HEK293 (cell line): ENCODE results near the gene ATP6V0B.

ENCODE experiments used
- HOXD13 ChIP-seq: sonication (generic); formaldehyde crosslinking; IDR thresholded peaks from 2 replicates; pipeline ENCODE4 v1.8.0; 2022; ENCODE audit warnings: missing genetic modification reagents, borderline replicate concordance
- KLF10 ChIP-seq: fragments of 450-650 bp; IDR thresholded peaks from 2 replicates; pipeline ENCODE4 v1.5.1; 2018; ENCODE audit warnings: missing biosample characterization, mild to moderate bottlenecking, missing genetic modification characterization
- KLF8 ChIP-seq: fragments of 450-650 bp; formaldehyde crosslinking; IDR thresholded peaks from 2 replicates; pipeline ENCODE4 v1.5.1; 2016; ENCODE audit warnings: missing biosample characterization, missing genetic modification characterization
- OSR2 ChIP-seq: fragments of 450-650 bp; formaldehyde crosslinking; IDR thresholded peaks from 2 replicates; pipeline ENCODE4 v1.5.1; 2016; ENCODE audit warnings: missing biosample characterization, missing genetic modification characterization
- TCF7L2 ChIP-seq: IDR thresholded peaks from 2 replicates; pipeline ENCODE4 v1.6.1; 2011; ENCODE audit warnings: low read depth, mild to moderate bottlenecking, inconsistent platforms, low read length, moderate library complexity, borderline replicate concordance
- ZBTB21 ChIP-seq: fragments of 450-650 bp; formaldehyde crosslinking; IDR thresholded peaks from 2 replicates; pipeline ENCODE4 v1.5.1; 2017; ENCODE audit warnings: missing biosample characterization, missing genetic modification characterization
- ZFHX2 ChIP-seq: fragments of 450-650 bp; formaldehyde crosslinking; conservative IDR thresholded peaks from 2 replicates; pipeline ENCODE4 v1.5.1; 2016; ENCODE audit warnings: missing biosample characterization, missing genetic modification characterization
- ZFP69B ChIP-seq: fragments of 450-650 bp; formaldehyde crosslinking; IDR thresholded peaks from 2 replicates; pipeline ENCODE4 v1.5.1; 2016; ENCODE audit warnings: missing biosample characterization, missing genetic modification characterization
- ZNF133 ChIP-seq: fragments of 450-650 bp; formaldehyde crosslinking; IDR thresholded peaks from 2 replicates; pipeline ENCODE4 v1.5.1; 2016; ENCODE audit warnings: missing biosample characterization, missing genetic modification characterization
- ZNF138 ChIP-seq: fragments of 450-650 bp; formaldehyde crosslinking; IDR thresholded peaks from 2 replicates; pipeline ENCODE4 v1.5.1; 2016; ENCODE audit warnings: missing biosample characterization, missing genetic modification characterization, borderline replicate concordance
- ZNF169 ChIP-seq: fragments of 450-650 bp; formaldehyde crosslinking; IDR thresholded peaks from 2 replicates; pipeline ENCODE4 v1.5.1; 2016; ENCODE audit warnings: missing biosample characterization, missing genetic modification characterization
- ZNF19 ChIP-seq: fragments of 450-650 bp; formaldehyde crosslinking; IDR thresholded peaks from 2 replicates; pipeline ENCODE4; 2016; ENCODE audit warnings: missing biosample characterization, missing genetic modification characterization, low read depth
- ZNF214 ChIP-seq: fragments of 450-650 bp; formaldehyde crosslinking; IDR thresholded peaks from 2 replicates; pipeline ENCODE4 v1.5.1; 2017; ENCODE audit warnings: missing biosample characterization, mild to moderate bottlenecking, missing genetic modification characterization, borderline replicate concordance
- ZNF658 ChIP-seq: fragments of 450-650 bp; formaldehyde crosslinking; IDR thresholded peaks from 2 replicates; pipeline ENCODE4; 2016; ENCODE audit warnings: missing biosample characterization, missing genetic modification characterization
- ZNF76 ChIP-seq: fragments of 450-650 bp; formaldehyde crosslinking; IDR thresholded peaks from 2 replicates; pipeline ENCODE4; 2016; ENCODE audit warnings: low read depth, missing biosample characterization, missing genetic modification characterization, borderline replicate concordance
- ZNF843 ChIP-seq: fragments of 450-650 bp; formaldehyde crosslinking; IDR thresholded peaks from 2 replicates; pipeline ENCODE4 v1.5.1; 2016; ENCODE audit warnings: missing biosample characterization, missing genetic modification characterization
- TF ChIP-seq, protein P1 (sequence below): fragments of 450-650 bp; formaldehyde crosslinking; IDR thresholded peaks from 2 replicates; pipeline ENCODE4 v1.5.1; 2016; ENCODE audit warnings: missing biosample characterization, missing genetic modification characterization
- TF ChIP-seq, protein P2 (sequence below): fragments of 450-650 bp; formaldehyde crosslinking; IDR thresholded peaks from 2 replicates; pipeline ENCODE4 v1.5.1; 2016; ENCODE audit warnings: missing biosample characterization, missing genetic modification characterization
- TF ChIP-seq, protein P3 (sequence below): fragments of 450-650 bp; formaldehyde crosslinking; IDR thresholded peaks from 2 replicates; pipeline ENCODE4 v1.5.1; 2016; ENCODE audit warnings: missing biosample characterization, missing genetic modification characterization
- TF ChIP-seq, protein P4 (sequence below): fragments of 450-650 bp; formaldehyde crosslinking; IDR thresholded peaks from 2 replicates; pipeline ENCODE4 v1.5.1; 2016; ENCODE audit warnings: missing biosample characterization, missing genetic modification characterization, low read depth
- TF ChIP-seq, protein P5 (sequence below): fragments of 450-650 bp; formaldehyde crosslinking; IDR thresholded peaks from 2 replicates; pipeline ENCODE4 v1.5.1; 2016; ENCODE audit warnings: missing biosample characterization, missing genetic modification characterization
- TF ChIP-seq, protein P6 (sequence below): fragments of 450-650 bp; formaldehyde crosslinking; IDR thresholded peaks from 2 replicates; pipeline ENCODE4 v1.5.1; 2016; ENCODE audit warnings: missing biosample characterization, missing genetic modification characterization
- TF ChIP-seq, protein P7 (sequence below): fragments of 450-650 bp; formaldehyde crosslinking; IDR thresholded peaks from 2 replicates; pipeline ENCODE4 v1.5.1; 2016; ENCODE audit warnings: missing biosample characterization, missing genetic modification characterization, low read depth

The ATP6V0B gene

DNA sequence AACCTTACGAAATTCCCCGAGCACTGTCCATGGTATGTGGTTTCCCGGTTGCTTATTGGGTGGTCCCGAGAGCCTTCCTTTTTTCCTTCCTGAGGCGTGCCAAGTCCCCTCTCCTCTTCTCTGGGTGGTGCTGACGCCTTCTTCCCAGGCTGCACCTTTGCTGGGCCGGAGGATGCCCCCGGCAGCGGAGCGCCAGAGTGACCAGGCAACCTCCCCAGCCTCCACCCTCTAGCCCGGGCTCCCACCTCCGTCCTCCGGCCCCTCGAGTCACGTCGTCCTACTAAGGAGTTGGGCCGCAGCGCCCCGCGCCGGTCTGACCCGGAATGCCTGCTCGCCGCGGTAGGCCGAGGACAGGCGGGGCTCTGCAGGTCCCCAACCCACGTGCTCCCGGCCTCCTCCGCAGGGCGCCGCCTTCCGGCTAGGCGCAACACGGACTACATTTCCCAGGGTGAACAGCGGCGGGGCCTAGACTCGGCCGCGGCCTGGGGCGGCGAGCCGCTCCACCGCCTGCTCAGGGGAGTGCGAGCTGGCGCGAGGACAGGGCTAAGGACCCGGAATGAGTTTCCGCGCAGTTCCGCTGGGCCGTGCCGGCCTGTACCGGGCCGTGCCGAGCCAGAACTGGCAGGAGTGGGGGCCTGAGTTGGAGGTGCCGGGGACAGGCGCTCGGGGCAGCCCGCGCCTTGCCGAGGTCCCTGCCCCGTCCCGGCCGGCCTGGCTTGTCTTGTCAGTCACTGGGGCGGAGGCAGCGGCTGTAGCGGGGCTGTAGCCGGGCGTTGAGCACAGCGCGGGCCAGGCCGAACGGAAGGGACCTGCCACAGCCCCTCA, 28.3 kb upstream of the ATP6V0B start, which contains the start of gene IPO13 (continued):
- no peak for TF ChIP-seq ZNF138 (tag by site-specific recombination)
- TF ChIP-seq, protein P1, sequence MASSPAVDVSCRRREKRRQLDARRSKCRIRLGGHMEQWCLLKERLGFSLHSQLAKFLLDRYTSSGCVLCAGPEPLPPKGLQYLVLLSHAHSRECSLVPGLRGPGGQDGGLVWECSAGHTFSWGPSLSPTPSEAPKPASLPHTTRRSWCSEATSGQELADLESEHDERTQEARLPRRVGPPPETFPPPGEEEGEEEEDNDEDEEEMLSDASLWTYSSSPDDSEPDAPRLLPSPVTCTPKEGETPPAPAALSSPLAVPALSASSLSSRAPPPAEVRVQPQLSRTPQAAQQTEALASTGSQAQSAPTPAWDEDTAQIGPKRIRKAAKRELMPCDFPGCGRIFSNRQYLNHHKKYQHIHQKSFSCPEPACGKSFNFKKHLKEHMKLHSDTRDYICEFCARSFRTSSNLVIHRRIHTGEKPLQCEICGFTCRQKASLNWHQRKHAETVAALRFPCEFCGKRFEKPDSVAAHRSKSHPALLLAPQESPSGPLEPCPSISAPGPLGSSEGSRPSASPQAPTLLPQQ (tag by site-specific recombination): peak; percentile 90
- TF ChIP-seq, protein P2, sequence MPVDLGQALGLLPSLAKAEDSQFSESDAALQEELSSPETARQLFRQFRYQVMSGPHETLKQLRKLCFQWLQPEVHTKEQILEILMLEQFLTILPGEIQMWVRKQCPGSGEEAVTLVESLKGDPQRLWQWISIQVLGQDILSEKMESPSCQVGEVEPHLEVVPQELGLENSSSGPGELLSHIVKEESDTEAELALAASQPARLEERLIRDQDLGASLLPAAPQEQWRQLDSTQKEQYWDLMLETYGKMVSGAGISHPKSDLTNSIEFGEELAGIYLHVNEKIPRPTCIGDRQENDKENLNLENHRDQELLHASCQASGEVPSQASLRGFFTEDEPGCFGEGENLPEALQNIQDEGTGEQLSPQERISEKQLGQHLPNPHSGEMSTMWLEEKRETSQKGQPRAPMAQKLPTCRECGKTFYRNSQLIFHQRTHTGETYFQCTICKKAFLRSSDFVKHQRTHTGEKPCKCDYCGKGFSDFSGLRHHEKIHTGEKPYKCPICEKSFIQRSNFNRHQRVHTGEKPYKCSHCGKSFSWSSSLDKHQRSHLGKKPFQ (tag by site-specific recombination): 0 out of 2 replicates have a peak, but pooled peaks have one; percentile 49
- TF ChIP-seq ZFHX2: peak; percentile 94
- TF ChIP-seq, protein P3, sequence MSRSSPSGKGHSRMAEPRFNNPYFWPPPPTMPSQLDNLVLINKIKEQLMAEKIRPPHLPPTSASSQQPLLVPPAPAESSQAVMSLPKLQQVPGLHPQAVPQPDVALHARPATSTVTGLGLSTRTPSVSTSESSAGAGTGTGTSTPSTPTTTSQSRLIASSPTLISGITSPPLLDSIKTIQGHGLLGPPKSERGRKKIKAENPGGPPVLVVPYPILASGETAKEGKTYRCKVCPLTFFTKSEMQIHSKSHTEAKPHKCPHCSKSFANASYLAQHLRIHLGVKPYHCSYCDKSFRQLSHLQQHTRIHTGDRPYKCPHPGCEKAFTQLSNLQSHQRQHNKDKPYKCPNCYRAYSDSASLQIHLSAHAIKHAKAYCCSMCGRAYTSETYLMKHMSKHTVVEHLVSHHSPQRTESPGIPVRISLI: no peak
- TF ChIP-seq, protein P4, sequence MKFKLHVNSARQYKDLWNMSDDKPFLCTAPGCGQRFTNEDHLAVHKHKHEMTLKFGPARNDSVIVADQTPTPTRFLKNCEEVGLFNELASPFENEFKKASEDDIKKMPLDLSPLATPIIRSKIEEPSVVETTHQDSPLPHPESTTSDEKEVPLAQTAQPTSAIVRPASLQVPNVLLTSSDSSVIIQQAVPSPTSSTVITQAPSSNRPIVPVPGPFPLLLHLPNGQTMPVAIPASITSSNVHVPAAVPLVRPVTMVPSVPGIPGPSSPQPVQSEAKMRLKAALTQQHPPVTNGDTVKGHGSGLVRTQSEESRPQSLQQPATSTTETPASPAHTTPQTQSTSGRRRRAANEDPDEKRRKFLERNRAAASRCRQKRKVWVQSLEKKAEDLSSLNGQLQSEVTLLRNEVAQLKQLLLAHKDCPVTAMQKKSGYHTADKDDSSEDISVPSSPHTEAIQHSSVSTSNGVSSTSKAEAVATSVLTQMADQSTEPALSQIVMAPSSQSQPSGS (tag by site-specific recombination): no peak
- TF ChIP-seq ZFP69B (tag by site-specific recombination): no peak; the same call in none of the 2 replicates
- TF ChIP-seq, protein P5, sequence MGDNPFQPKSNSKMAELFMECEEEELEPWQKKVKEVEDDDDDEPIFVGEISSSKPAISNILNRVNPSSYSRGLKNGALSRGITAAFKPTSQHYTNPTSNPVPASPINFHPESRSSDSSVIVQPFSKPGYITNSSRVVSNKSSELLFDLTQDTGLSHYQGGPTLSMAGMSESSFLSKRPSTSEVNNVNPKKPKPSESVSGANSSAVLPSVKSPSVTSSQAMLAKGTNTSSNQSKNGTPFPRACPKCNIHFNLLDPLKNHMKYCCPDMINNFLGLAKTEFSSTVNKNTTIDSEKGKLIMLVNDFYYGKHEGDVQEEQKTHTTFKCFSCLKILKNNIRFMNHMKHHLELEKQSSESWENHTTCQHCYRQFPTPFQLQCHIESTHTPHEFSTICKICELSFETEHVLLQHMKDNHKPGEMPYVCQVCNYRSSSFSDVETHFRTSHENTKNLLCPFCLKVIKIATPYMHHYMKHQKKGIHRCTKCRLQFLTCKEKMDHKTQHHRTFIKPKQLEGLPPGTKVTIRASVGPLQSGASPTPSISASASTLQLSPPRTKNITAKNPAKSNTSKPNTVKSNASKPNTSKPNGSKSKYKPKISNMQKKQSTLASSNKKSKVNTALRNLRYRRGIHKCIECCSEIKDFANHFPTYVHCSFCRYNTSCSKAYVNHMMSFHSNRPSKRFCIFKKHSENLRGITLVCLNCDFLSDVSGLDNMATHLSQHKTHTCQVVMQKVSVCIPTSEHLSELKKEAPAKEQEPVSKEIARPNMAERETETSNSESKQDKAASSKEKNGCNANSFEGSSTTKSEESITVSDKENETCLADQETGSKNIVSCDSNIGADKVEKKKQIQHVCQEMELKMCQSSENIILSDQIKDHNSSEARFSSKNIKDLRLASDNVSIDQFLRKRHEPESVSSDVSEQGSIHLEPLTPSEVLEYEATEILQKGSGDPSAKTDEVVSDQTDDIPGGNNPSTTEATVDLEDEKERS (tag by site-specific recombination): no peak
- TF ChIP-seq ZNF169 (tag by site-specific recombination): peak; percentile 74; the same call in 1 of the 2 replicates
- TF ChIP-seq KLF10 (tag by site-specific recombination): peak; percentile 57; the same call in 1 of the 2 replicates
- TF ChIP-seq, protein P6, sequence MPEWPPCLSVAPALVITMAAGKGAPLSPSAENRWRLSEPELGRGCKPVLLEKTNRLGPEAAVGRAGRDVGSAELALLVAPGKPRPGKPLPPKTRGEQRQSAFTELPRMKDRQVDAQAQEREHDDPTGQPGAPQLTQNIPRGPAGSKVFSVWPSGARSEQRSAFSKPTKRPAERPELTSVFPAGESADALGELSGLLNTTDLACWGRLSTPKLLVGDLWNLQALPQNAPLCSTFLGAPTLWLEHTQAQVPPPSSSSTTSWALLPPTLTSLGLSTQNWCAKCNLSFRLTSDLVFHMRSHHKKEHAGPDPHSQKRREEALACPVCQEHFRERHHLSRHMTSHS (tag by site-specific recombination): no peak
- 0 out of 2 replicates have a peak, but pooled peaks have one; percentile 9 for TF ChIP-seq OSR2 (tag by site-specific recombination)
- no peak for TF ChIP-seq TCF7L2
- no peak for TF ChIP-seq ZNF133 (tag by site-specific recombination)
- TF ChIP-seq KLF8: peak; percentile 97
- TF ChIP-seq ZNF214: no peak
- TF ChIP-seq HOXD13 (CRISPR knock-in tag): no peak
- TF ChIP-seq ZNF658 (tag by site-specific recombination): no peak
- TF ChIP-seq ZNF843 (tag by site-specific recombination): peak; percentile 59; the same call in 1 of the 2 replicates
- no peak for TF ChIP-seq ZNF19 (tag by site-specific recombination)
- peak; percentile 99 for TF ChIP-seq ZNF76 (tag by site-specific recombination)
- TF ChIP-seq, protein P7, sequence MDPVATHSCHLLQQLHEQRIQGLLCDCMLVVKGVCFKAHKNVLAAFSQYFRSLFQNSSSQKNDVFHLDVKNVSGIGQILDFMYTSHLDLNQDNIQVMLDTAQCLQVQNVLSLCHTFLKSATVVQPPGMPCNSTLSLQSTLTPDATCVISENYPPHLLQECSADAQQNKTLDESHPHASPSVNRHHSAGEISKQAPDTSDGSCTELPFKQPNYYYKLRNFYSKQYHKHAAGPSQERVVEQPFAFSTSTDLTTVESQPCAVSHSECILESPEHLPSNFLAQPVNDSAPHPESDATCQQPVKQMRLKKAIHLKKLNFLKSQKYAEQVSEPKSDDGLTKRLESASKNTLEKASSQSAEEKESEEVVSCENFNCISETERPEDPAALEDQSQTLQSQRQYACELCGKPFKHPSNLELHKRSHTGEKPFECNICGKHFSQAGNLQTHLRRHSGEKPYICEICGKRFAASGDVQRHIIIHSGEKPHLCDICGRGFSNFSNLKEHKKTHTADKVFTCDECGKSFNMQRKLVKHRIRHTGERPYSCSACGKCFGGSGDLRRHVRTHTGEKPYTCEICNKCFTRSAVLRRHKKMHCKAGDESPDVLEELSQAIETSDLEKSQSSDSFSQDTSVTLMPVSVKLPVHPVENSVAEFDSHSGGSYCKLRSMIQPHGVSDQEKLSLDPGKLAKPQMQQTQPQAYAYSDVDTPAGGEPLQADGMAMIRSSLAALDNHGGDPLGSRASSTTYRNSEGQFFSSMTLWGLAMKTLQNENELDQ (tag by site-specific recombination): no peak
- TF ChIP-seq ZBTB21 (tag by site-specific recombination): no peak
